Subcutaneous adipose tissue (tissue), 4 donors: ENCODE data around the gene DLG2. TPM values are rescaled to one million over a fixed set of nuclear protein-coding genes. Genes with fewer than 3 reads are reported as not detected.

Experiments used
- total RNA-seq, 4 donors: library from RNA; depleted of rRNA; stranded (reverse); fragments of >200 nt; gene quantifications; one replicate each; pipeline ENCODE4 v1.1.0, GENCODE V29; 2016
- TF ChIP-seq, protein P1 (sequence below): fragments of 450-650 bp; IDR thresholded peaks from one replicate; pipeline ENCODE4 v1.5.1; 2016; ENCODE audit warnings: low read depth, mild to moderate bottlenecking, control low read depth, antibody characterized with exemption, moderate library complexity

The DLG2 gene
- total RNA-seq, 4 donors from 2014 or later, result 3.6 to 7.0 (median 6.1) TPM

DNA sequence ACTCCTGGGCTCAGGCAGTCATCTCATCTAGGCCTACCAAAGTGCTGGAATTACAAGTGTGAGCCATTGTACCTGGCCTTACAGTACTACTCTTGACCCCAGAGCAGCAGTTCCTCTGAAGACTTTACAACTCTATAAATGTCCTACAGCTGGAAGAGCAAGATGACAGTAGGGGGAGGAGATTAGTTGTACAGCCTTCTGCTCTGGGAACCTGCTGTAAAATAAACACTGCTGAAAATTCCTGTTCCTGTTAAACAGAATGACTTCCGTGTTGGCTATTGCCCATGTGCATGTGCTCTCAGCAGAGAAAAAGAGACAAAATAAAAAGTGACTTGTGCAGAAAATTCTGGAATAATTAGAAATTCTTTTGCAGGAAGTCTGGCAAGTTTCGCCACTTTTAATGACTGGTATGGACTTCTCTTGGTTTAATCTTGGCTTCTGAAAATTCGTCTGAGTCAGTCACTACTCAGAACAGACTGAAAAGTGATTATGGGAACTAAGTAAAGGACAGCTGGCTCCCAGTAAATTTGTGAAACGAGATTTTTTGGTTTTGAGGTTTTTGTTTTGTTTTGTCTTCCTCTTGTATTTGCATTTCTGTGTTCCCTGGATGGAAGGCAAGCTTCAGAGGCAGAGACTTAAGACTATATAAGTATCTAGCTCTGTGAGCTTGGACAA lies 955.7 kb downstream of the DLG2 start:
- TF ChIP-seq, protein P1, sequence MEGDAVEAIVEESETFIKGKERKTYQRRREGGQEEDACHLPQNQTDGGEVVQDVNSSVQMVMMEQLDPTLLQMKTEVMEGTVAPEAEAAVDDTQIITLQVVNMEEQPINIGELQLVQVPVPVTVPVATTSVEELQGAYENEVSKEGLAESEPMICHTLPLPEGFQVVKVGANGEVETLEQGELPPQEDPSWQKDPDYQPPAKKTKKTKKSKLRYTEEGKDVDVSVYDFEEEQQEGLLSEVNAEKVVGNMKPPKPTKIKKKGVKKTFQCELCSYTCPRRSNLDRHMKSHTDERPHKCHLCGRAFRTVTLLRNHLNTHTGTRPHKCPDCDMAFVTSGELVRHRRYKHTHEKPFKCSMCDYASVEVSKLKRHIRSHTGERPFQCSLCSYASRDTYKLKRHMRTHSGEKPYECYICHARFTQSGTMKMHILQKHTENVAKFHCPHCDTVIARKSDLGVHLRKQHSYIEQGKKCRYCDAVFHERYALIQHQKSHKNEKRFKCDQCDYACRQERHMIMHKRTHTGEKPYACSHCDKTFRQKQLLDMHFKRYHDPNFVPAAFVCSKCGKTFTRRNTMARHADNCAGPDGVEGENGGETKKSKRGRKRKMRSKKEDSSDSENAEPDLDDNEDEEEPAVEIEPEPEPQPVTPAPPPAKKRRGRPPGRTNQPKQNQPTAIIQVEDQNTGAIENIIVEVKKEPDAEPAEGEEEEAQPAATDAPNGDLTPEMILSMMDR, result no peak

DNA sequence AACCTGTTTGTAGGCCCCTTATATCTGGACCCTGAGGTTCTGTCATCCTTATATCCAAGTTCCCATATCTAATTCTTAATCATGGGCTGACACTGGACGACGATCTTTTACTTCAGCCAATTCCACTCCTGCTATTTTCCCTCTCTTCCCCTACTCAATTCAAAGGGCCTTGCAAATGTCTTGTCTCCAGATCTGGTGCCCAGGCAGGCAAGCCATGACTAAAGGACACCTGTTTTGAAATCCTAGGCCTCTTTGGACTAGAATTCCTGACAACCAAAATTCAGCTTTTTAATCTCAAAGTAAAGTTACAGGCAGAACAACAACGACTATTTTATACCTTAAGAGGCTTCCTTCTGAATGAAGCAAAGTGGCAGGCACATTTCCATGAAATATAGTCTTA lies 963.4 kb downstream of the DLG2 start:
- TF ChIP-seq, protein P1, result no peak

DNA sequence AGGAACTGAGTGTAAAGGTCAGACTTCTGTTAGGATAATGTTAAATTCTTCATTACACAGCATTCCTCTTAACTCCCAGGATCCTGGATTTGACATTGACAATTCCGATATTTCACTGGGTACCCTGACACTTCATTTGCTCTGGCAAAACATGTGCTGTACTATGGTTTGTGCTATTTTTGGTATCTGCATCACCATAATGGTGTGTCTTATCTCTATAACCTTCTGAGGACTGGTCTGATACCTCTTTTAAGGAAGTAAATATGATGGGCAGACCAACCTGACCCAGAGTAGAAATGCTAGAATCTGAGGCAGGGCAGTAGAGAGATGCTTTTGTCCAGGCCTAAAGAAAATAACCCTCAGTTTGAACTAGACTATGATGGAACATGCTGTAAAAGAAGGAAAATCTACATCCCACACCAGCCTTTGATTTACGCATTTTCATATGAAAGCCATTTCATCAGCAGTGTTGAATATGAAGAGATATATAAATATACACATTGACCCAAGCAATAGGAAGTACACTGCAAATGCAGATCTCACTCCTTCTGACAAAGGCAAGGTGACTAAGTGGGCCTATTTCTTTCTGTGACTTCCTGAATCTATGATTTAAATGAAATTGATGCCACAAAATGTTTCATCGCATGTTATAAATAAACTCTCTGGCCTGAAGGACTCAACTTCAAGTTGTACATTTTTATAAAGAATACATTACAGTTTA lies 966.7 kb downstream of the DLG2 start:
- TF ChIP-seq, protein P1, result no peak

- TF ChIP-seq, protein P1, result no peak
These were observed 971.4 kb downstream of the DLG2 start for GRCh38 chr11:84655712-84656111.

DNA sequence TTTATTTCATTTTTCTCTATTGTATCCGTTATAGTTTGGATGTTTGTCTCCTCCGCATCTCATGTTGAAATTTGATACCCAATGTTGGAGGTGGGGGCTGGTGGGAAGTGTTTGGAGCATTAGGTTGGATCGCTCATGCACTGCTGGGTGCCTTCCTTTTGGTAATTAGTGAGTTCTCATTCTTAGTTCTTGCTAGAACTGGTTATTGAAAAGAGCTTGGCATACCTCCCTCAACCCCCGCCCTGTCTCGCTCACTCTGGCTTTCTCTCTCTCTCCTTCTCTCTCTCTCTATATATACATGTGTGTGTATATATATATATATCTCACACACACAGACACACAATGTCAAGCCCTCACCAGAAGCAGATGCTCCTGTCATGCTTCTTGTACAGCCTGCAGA lies 978.7 kb downstream of the DLG2 start:
- TF ChIP-seq, protein P1, result no peak

DNA sequence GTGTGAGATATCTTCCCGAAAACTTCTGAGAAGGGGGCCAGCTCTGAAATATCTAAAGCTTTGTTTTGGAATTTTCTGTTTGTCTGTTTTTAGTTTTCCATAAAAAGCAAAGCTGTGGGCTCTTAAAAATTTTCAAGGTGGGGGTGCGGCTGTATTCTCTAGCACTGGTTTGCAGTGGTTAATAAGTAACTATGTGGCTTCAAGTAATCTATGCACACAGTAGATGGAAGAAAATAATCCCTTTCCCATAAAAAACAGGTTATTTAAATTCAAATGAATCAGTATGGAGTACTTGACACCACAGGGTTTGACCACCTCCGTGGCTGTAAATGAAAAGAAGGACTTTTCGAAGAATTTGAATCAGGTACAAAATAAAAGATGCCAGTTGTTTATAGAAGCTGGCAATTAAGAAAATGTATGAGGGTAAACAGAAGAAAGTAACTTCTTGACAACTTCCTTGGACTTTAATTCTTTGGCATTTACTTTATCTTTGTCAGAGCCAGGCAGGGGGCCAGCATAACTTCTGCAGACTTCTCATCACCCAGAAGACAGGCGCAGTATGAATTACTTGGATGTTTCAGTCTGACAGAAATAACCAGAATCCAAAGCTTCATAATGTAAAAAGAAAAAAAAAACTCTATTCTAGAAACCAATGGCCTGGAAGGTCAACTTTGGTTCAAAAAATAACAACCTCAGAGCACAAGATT lies 981.0 kb downstream of the DLG2 start:
- TF ChIP-seq, protein P1, result no peak

GRCh38 chr11:84642500-84642899 lies 984.6 kb downstream of the DLG2 start:
- TF ChIP-seq, protein P1, result no peak
